Keratinocyte (primary cell): ENCODE data around the gene PLXNB1. TPM values are rescaled to one million over a fixed set of nuclear protein-coding genes. Genes with fewer than 3 reads are reported as not detected.

Source experiments
- DNase-seq: peaks from one replicate; pipeline ENCODE4 v3.0.0-alpha.2; 2011; ENCODE audit warnings: low read depth, missing footprints, low spot score
- FAIRE-seq: peaks from 2 replicates; lab custom pipeline; 2011; peaks lifted over from hg19 to GRCh38; lab: Jason Lieb, UNC
- H2AFZ ChIP-seq: 2 replicates; pipeline ENCODE4 v1.6.0; 2012; ENCODE audit warnings: low read length, control low read depth, inconsistent platforms; ENCODE audit not compliant: control insufficient read depth
- H3K27ac ChIP-seq: 2 replicates; pipeline ENCODE4 v1.5.1; 2011; ENCODE audit warnings: low read length; ENCODE audit not compliant: control insufficient read depth, insufficient read depth
- H3K27me3 ChIP-seq: 3 replicates; pipeline ENCODE4 v1.6.0; 2011; ENCODE audit warnings: low read length; ENCODE audit not compliant: control insufficient read depth, insufficient read depth; ENCODE audit errors: extremely low read depth
- H3K36me3 ChIP-seq, 2 experiments: 2 replicates in 1 of 2; 3 replicates in 1 of 2; pipeline ENCODE4 v1.5.1; 2011; ENCODE audit warnings: low read length in 2 of 2, mild to moderate bottlenecking in 1 of 2; ENCODE audit not compliant: control insufficient read depth in 2 of 2, insufficient read depth in 2 of 2; ENCODE audit errors: extremely low read depth in 1 of 2
- H3K4me1 ChIP-seq: 3 replicates; pipeline ENCODE4 v1.5.1; 2011; ENCODE audit warnings: low read length; ENCODE audit not compliant: control insufficient read depth, insufficient read depth; ENCODE audit errors: extremely low read depth
- H3K4me2 ChIP-seq: 3 replicates; pipeline ENCODE4 v1.6.0; 2011; ENCODE audit warnings: low read depth, low read length; ENCODE audit not compliant: control insufficient read depth, insufficient read depth; ENCODE audit errors: extremely low read depth
- H3K4me3 ChIP-seq, 3 experiments: fragments of 200-600 bp in 1 of 3; sonication (generic) in 1 of 3; 2 replicates in 2 of 3; 3 replicates in 1 of 3; pipeline ENCODE4 v1.5.1; 2011 to 2016; ENCODE audit warnings: low read length in 3 of 3, mild to moderate bottlenecking in 3 of 3, control low read depth in 2 of 3, inconsistent platforms in 1 of 3, low read depth in 1 of 3, mixed read lengths in 1 of 3, mixed run types in 1 of 3, moderate library complexity in 1 of 3; ENCODE audit not compliant: control insufficient read depth in 2 of 3, insufficient read depth in 2 of 3; ENCODE audit errors: extremely low read depth in 1 of 3
- H3K79me2 ChIP-seq: 2 replicates; pipeline ENCODE4 v1.6.0; 2012; ENCODE audit warnings: low read length; ENCODE audit not compliant: control insufficient read depth, insufficient read depth
- H3K9ac ChIP-seq: 3 replicates; pipeline ENCODE4 v1.6.0; 2011; ENCODE audit warnings: low read length; ENCODE audit not compliant: control insufficient read depth, insufficient read depth; ENCODE audit errors: extremely low read depth
- H3K9me1 ChIP-seq: 3 replicates; pipeline ENCODE4 v1.6.0; 2011; ENCODE audit warnings: low read length; ENCODE audit not compliant: control insufficient read depth, insufficient read depth; ENCODE audit errors: extremely low read depth
- H3K9me3 ChIP-seq: 2 replicates; pipeline ENCODE4 v1.5.1; 2012; ENCODE audit warnings: low read depth, low read length; ENCODE audit not compliant: control insufficient read depth
- H4K20me1 ChIP-seq: 3 replicates; pipeline ENCODE4 v1.6.0; 2011; ENCODE audit warnings: low read length; ENCODE audit not compliant: control insufficient read depth, insufficient read depth; ENCODE audit errors: extremely low read depth
- CTCF ChIP-seq, 3 experiments: IDR thresholded peaks in 1 of 3; conservative IDR thresholded peaks in 1 of 3; optimal IDR thresholded peaks in 1 of 3; 2 replicates in 2 of 3; 3 replicates in 1 of 3; pipeline versions ENCODE3 to v1.5.1; 2011; ENCODE audit warnings: low read length in 3 of 3, mild to moderate bottlenecking in 3 of 3, moderate library complexity in 2 of 3, control low read depth in 1 of 3, inconsistent platforms in 1 of 3; ENCODE audit not compliant: insufficient read depth in 2 of 3; ENCODE audit errors: extremely low read depth in 1 of 3
- EZH2 ChIP-seq: IDR thresholded peaks from one replicate; pipeline ENCODE4 v1.6.1; 2012; ENCODE audit warnings: inconsistent platforms, mild to moderate bottlenecking, low read length, moderate library complexity
- dilution Hi-C: fragments of 300-500 bp; cut with MboI; formaldehyde crosslinking; loops from one replicate; pipeline ENCODE4 v1.7.0; 2020; ENCODE audit warnings: low sequenced_read_pairs; ENCODE audit not compliant: extremely low pct_ligation_motif_present
- polyA plus RNA-seq, 5 experiments: library from polyadenylated mRNA; depleted of rRNA in 3 of 5; stranded (reverse) in 3 of 5; stranded (forward) in 1 of 5; unstranded in 1 of 5; fragments of >200 nt; gene quantifications; 1 replicate in 1 of 5; 2 replicates in 3 of 5; 3 replicates in 1 of 5; pipeline versions ENCODE4 v1.2.1 to v1.2.3, GENCODE V29; 2011 to 2012; ENCODE audit warnings: missing spikeins in 2 of 5, low read depth in 1 of 5, low replicate concordance in 1 of 5

Gene PLXNB1
- polyA plus RNA-seq, 1 donor (not counting 4 experiments of a cell fraction or from before 2014, with no cell fraction given): 83.0 TPM

- Histone ChIP-seq H3K27me3 (no peaks in the 10 kb centered on the region), H3K79me2 (peaks cover 47% of the 10 kb centered on the region), H3K4me3 (peak overlapping the region; percentile 63 to 67 (median 66)), H3K9me3 (no peaks in the 10 kb centered on the region), H3K4me2 (peak overlapping the region; percentile 99), H3K27ac (peak overlapping the region; percentile 83), H2AFZ (peak overlapping the region; percentile 34), H3K9ac (peak overlapping the region; percentile 79), H3K4me1 (peaks cover 80% of the 10 kb centered on the region), H4K20me1 (peaks cover 11% of the 10 kb centered on the region), H3K36me3 (peaks cover 9 to 31% of the 10 kb centered on the region in 2 experiments), H3K9me1 (no peaks in the 10 kb centered on the region)
- no peak for FAIRE-seq
- no peak for DNase-seq
- dilution Hi-C loops: loop anchor here (25.0 kb wide), 1 partner anchor 167 kb away; no protein-coding TSS in a partner anchor
- TF ChIP-seq CTCF (optimal IDR thresholded peaks at IDR 0.05 in 1 of 3, IDR thresholded peaks at IDR 0.05 in 1 of 3, conservative IDR thresholded peaks at IDR 0.05 in 1 of 3; ENCODE audit: extremely low read depth in 1 of 3, insufficient read depth in 2 of 3, low read length in 3 of 3) (no peak), EZH2 (no peak)
These were observed 448 bp downstream of the PLXNB1 start for GRCh38 chr3:48429317-48429959.

- H2AFZ ChIP-seq: no peak overlapping the region
These were observed 1.1 kb downstream of the PLXNB1 start for GRCh38 chr3:48428572-48429316.

More at GRCh38 chr3:48428572-48429316, 1.1 kb downstream of the PLXNB1 start:
- peak overlapping the region; percentile 63 to 67 (median 66) for H3K4me3 ChIP-seq
- H4K20me1 ChIP-seq: peaks cover 11% of the 10 kb centered on the region
- H3K4me2 ChIP-seq: peak overlapping the region; percentile 99
- no peaks in the 10 kb centered on the region for H3K27me3 ChIP-seq
- peaks cover 54% of the 10 kb centered on the region for H3K79me2 ChIP-seq
- no peaks in the 10 kb centered on the region for H3K9me3 ChIP-seq
- FAIRE-seq (no peak), DNase-seq (no peak)
- TF ChIP-seq EZH2: no peak
- TF ChIP-seq CTCF (optimal IDR thresholded peaks at IDR 0.05 in 1 of 3, IDR thresholded peaks at IDR 0.05 in 1 of 3, conservative IDR thresholded peaks at IDR 0.05 in 1 of 3; ENCODE audit: extremely low read depth in 1 of 3, insufficient read depth in 2 of 3, low read length in 3 of 3): no peak
- H3K9me1 ChIP-seq: no peaks in the 10 kb centered on the region
- dilution Hi-C loops: loop anchor here (25.0 kb wide), 1 partner anchor 166 kb away; no protein-coding TSS in a partner anchor
- peaks cover 11 to 29% of the 10 kb centered on the region in 2 experiments for H3K36me3 ChIP-seq
- H3K9ac ChIP-seq: peak overlapping the region; percentile 79
- peak overlapping the region; percentile 83 for H3K27ac ChIP-seq
- H3K4me1 ChIP-seq: peaks cover 73% of the 10 kb centered on the region
